HG03025 (cell line): ENCODE results near the gene CFAP92.

Source experiments
- ATAC-seq: cut with Tn5 transposase; IDR thresholded peaks from one replicate; pipeline ENCODE4 v1.9.1; 2021; ENCODE audit warnings: mild to moderate bottlenecking, moderate library complexity; ENCODE audit not compliant: unreplicated experiment, low FRiP score

The CFAP92 gene

DNA sequence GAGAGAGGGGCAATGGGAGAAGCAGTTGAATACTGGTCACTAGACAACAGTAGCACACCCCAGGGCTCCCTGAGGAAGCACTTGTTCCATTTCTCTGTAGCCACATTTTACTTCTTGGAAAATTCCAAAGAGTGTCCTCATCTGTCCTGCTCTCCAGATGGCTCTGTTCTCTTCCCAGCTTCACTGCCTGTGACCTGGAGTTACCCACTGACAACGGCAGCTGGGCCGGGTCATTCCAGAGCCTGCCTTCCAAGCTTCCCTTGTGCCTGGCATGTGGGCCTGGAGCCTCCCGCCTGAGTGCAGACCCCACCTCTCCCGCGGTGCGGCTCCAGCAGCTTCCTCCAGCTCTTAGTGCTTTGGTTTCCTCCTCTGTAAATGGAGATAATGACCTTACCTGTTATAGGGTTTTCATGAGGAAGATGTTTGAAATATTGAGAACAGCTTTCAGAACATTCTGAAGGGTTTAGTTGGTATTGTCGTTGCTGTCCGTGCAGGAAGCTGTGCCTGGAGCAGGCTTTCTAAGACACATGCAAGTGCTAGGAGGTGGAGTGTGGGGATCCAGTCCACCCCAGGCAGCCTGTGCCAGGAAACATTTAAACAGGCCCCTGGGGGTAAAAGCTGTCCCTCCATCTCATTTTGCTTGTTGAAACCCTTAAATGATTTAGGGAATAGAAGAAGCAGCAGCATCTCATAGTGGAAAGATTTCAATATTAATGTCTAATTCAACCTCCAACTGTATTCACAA is 32.0 kb upstream of the CFAP92 start:
- ATAC-seq, result no peak

DNA sequence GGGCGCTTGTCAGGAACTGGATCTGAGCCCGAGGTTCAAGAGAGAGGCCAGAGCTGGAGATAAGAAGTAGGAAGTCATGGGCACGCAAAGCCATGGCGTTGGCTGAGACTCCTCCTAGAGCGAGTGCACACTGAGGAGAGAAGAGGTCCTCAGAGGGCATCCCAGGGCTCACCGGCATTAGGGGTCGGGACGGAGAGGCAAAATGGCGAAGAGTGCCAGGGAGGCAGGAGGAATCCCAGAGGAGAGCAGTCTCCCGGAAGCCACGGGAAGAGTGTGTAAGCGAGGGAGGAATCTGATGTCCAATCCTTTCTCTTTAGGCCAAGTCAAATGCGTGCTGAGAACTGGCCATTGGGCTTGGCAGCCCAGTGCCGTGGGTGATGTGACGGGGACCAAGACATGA is 31.2 kb upstream of the CFAP92 start:
- no peak for ATAC-seq

DNA sequence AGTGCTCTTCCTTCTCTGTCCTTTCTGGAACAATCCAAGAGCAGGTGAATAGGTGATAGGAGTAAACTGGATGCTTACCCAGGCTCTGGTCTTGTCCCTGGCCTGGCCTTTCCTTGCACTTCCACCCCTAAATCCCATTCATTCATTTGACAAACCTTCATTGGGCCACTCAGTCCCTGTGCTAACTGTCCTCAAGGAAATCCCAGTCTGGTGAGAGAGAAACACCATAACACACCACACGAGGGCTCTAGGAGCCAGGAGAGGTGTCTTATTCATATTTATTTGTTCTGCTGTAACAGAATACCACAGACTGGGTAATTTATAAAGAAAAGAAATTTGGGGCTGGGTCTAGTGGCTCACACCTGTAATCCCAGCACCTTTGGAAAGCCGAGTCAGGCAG is 30.0 kb upstream of the CFAP92 start:
- ATAC-seq, result no peak

DNA sequence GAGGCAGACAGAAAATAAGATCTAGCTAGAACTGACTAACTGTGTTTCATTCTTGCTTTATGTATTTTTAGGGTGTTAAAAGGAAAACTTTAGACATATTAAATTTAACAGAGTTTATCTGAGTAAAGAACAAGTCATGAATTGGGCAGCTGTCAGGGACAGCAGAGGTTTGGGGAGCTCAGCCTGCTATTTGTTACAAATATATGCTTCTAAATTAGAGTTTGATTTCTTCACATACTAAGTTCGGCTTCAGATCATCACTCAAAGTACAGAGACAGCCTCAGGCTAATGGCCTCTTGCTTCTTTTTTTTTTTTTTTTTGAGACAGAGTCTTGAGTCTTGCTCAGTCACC is 29.1 kb upstream of the CFAP92 start:
- no peak for ATAC-seq

DNA sequence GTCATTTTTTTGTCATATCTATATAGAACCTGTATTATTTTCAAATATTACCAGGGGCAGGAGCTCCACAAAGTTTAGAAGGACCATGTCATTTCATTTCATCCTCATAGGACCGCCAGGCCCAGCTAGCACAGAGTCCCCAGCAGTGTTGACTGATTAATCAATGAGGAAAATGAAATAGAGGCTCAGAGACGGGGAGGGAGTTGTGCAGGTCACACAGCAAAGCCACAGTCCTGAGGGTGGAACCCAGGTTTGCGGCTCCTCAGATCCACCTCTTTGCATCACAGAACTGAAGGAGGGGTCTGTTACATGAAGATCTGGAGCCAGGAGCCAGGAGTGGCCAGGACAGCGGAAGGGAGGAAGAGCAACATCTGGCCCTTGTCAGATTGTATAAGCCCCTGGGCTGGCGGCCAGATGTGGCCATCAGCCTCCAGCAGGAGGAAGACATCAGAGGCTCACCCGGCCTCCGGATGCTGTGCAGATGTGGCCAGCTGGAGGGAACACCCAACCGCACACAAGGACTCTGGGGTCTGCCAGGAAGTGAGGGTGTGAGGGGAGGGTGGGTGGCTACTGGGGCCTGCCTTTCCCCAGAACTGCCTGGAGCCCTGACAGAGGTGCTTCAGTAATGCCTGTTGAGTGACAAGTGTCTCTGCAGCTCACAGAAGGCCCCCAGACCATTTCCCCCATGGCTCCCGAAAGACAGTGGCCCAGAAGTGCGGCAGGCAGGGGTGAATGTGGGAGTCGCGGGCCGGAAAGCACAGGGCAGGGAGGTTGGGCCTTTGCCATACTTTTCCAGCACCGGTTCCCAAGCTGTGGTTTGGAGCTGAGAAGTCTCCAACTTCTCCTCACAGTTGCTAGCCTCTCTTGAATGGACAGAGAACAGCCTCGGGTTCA is 28.5 kb upstream of the CFAP92 start:
- ATAC-seq, result no peak

DNA sequence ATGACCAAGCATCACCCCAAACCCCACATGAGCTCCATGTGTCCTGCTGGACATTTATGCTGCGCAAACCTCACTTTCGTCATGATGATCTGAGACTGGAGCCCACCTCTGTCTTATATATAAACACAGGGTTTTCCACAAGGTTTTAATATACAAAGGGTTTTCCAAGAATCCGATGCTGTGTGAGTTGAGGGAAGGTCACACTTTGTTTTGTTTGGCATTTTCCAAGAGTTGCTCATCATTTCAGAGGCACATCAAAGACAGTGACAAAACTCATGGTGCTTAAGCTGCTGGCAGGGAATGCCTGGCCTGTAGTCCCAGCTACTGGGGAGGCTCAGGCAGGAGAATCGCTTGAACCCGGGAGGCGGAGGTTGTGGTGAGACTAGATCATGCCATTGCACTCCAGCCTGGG is 27.3 kb upstream of the CFAP92 start:
- ATAC-seq, result no peak

DNA sequence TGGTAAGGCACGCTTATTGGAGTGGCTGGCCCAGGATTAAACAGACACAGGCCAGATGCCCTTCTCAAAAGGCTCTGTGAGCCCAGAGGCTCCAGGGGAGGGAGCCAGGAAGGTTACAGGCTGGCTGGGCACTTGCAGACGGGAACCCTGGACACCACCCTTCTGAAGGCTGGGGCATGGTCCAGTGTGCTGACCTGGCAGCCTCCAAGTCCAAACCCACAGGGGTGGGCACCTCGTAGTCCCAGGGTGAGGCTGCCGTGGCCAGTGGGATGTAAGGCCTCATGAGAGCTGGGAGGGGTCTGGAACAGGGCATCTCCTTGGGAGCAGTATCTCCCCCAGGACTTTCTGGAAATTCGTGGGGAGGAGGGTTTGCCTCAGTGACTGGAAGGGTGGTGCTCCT is 26.8 kb upstream of the CFAP92 start:
- ATAC-seq, result no peak

DNA sequence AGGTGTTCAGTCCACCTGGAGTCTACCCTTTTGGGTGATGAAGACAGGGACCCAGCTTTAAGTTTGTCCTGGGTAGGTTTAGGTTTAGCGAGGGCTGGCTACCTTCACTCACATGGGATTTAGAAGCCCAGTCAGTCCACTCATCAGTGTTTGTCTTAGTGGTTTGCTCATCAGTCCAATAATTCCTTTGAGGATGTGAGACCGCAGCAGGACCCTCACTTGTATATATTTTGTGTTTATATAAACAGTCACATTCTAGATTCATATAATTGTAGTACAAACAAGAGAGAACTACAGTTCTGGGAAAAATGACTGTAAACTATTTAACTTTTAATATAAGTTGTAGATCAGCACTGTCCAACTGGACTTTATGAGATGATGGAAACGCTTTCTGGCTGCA is 25.4 kb upstream of the CFAP92 start:
- ATAC-seq, result no peak

DNA sequence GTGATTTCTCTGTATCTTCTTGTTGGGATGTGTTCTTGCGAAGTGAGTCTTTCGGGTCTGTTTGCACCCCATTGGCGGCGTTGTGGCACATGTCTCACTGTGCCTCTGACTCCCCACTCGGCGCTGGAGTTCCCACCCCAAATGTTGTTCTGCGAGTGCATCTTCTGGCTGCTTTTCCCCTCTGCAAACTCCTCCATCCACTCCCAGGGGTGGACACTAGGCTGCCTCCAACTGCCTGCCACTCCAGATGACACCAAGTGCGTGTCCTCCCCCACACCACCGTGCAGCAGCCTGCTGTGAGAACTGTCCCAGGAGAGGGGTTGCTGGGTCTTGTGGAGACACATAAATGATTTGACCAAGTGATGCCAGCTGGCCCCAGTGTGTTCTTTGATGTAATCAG is 24.9 kb upstream of the CFAP92 start:
- ATAC-seq, result no peak

DNA sequence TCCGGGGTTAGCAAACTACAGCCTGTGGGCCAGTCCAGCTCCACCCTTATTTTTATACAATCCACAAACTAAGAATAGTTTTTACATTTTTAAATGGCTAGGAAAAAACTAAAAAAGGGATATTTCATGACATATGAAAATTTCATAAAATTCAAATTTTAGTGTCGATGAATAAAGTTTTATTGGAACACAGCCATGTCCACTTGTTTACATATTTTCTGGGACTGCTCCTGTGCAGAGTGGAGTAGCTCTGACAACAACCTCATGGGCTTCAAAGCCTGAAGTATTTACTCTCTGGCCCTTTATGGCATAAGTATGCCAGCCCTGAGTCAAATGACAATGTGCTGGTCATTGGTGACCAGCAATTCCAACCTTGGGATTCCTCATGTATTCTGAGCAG is 24.4 kb upstream of the CFAP92 start:
- ATAC-seq, result no peak

DNA sequence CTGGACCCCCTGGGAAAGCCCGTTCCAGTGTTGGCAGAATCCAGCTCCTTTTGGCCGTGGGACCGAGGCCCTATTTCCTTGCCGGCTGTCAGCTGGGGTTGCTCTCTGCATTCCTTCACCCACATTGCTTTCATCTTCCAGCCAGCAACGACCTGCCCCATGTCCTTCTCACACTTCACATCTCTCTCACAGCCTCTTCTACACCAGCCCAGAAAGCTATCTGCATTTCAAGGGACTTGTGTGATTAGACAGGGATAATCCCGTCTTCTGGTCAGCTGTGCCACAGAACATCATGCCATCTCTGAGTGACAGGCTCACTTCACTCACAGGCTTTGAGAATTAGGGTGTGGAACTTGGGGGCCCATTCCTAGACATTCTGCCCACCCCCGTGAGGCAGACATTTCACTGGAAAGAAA is 23.6 kb upstream of the CFAP92 start:
- no peak for ATAC-seq

DNA sequence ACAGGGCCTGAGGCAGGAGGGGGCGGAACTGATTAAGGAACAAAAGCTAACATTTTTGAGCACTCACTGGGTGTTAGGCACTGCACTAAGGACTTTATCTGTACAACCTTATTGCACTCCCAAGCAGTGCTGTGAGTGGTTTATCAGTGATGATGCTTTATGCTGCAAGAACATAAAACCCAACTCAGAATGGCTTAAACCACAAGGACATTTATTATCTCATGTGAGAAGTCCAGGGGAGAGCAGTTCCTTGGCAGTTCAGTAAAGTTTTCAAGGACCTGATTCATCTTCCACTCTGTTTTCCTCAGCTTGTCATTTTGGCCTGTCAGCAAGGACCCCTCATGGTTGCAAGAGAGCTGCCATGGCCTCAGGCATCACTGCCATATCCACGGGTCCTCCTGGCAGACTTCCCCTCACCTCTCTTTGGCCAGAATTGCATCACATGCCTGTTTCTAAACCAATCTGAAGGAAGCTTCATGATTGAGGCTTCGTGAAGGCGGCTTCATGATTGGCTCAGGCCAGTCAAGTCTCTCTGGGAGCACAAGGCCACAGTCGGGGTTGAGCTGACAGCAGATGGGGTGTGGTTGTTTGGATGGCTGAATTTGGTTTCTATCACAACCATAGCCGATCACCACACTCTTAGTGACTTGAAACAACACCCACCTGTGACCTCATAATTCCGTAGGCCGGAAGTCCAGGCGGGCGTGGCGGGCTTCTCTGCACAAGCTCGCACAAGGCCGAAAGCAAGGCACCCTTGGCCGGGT is 23.0 kb upstream of the CFAP92 start:
- peak; percentile 55 for ATAC-seq

DNA sequence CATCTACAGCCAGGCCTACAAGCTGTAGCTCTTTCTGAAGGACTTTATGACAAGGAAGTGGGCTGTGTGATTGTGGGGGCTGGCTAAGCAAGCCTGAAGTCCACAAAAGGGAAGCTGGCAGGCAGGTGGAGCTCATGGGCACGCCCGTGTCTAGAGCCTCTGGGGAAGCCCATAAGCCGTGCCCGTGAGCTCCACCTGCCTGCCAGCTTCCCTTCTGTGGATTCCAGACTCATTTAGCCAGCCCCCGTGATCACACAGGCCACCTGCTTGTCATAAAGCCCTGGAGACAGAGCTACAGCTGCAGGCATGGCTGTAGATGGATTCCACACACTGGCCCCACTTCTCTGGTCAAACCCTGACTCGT is 22.5 kb upstream of the CFAP92 start:
- no peak for ATAC-seq

DNA sequence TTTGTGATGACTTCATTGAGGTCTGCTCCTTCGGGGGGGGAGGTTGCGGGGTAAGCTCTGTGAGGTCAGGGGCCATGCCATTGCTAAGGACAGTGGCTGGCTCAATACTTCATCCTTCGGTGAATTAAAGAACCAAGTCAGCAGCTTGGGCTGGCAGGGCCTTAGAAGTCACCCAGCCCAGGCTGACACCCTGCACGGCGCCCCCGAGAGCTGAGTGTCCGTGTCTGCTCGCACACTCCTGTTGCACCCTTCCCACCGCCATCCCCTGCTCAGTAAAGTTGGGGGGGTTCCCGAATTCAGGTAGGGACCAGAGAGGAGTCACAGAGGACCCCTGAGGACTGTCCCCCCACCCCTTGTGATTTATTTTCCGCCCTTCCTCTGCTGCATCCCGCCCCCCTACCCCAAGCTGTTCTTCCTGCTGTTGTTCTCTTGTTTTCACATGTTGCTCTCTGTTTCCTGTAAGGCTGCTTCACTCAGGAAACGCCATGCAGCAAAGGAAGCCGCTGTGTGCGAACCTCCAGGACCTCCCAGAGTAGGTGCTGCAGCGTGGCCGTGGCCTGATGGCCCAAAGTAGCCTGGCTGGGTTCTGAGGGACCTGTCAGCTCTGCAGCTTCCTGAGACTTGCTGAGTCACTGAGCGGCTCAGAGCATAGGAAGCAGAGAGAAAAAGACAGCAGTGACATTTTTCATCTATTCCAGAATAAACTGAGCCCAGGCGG is 21.7 kb upstream of the CFAP92 start:
- ATAC-seq, result no peak

DNA sequence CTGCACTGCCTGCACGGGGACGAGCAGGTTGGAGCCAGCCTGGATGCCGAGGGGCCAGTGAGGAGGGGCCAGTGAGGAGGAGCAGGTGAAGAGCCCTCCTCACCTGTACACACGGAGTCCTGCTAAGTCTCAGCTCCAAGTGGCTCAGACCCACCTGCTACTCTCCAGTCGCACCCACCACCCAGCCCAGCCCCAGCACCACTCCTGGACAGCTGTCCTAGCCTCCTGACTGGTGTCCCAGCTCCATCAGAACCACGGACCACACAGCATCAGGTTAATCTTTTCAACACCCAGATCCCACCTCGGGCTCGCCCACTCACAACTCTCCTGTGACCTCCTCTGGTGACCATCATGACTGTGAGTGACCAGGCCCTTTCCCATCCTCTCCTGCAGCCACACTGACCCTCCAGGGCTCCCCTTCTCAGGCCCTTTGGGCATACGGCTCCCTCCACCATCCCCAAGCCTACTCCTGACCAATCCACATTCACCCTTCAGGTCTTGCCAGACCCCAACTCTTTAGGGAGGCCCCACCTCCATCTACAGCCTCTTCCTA is 21.0 kb upstream of the CFAP92 start:
- no peak for ATAC-seq

DNA sequence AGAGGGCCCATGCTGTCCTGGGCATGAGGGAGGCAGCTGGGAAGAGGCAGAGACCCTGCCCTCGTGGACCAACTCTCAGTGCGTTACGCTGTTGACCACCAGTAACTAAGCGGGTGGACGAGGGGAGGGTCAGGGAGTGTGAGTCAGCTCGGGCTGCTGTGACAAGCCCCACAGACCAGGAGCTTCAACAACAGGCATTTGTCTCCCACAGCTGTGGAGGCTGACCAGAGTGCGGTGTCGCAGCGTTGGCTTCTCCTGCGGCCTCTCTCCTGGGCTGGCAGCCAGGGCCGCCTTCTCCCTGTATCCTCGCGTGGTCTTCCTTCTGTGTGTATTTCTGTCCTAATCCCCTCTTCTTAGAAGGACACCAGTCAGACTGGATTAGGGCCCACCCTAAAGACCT is 20.3 kb upstream of the CFAP92 start:
- ATAC-seq, result no peak

DNA sequence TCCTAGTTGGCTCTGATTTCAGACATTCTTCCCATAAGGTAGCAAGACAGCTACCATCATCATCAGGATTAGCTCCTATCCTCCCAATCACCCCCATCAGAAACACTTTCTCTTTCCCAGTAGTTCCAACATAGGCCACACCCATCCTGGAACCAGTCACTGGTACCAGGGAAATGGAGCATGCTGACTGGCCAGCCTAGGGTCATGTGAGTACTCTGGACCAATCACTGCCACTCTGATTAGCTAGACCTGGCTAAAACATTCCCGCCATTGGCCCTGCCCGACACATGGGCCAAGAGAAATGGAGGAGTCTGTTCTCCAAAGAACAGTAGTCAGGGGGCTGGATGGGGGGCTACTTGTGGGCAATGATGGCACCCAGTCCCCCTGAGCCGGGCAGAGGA is 19.6 kb upstream of the CFAP92 start:
- no peak for ATAC-seq

DNA sequence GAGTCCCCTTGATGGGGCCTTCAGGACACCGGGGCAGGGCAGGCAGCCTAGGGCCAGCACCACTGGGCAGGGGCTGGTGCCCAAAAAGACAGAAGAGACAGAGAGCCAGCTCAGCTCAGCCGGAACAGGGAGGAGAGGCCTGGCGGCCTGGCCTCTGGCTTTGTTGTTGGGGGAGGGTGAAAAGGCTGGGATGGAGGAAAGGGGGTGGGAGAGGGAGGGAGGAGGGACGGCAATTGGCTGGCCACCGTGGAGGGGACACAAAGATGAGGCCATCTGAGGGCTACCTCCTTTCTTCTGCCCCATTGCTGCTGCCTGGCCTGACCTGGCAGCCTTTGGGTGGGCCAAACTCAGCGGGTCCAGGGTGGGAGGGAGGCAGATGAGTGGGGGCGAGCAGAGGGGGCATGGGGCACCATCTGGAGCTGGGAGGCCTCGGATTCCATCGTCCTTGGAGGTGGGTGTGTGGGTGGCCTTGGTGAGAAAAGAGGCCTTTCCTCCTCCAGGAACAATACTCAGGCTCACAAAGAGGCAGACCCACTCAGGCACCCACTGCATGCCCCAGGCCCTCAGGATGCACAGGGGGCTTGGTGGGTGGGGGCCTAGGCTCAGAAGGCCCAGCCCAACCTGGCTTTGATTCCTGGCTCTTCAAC is 16.6 kb upstream of the CFAP92 start:
- ATAC-seq, result no peak

DNA sequence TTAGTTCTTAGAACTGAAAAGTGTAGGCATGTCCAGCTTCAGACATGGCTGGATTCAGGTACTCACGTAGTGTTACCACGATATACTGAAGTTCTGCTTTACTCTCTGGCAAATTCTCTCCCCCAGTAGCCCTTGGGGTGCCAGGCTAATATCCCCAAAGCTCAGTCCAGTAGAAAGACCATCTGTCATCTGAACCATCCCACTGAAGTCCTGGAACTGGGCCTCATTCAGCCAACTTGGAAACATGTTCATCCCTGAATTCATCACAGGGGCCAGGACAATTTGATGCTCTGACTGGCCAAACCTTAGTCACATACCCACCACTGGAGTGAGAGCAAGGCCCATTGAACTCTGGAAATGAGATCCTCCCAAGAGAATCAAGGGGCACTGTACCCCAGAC is 15.4 kb upstream of the CFAP92 start:
- no peak for ATAC-seq

DNA sequence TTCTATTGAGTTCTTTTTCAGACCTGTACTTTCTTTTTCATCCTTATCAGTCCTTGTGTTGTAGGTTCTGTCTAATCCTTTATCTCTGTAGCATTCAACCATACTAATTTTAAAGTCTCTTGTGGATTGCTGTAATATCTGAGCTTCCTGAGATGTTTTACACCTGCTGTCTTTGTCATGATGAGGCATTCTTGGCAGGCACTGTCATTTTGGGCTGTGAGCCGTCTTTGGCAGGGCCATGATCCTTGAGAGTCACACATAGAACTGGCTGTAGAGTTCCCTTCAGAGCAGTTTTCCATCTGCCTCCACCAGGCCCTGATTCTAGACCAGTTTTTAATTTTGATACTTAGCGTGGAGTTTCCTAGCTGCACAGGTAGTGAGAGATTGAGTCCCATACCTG is 13.9 kb upstream of the CFAP92 start:
- no peak for ATAC-seq
